ENCODE measurements around the gene COL24A1. TPM values are rescaled to one million over a fixed set of nuclear protein-coding genes. Genes with fewer than 3 reads are reported as not detected.

COL24A1 gene
- total RNA-seq, 4 donors from 2014 or later, result 1.2 to 4.7 (median 3.3) TPM

- H3K4me3 ChIP-seq, result no peak overlapping the region
- peaks cover 10% of the 10 kb centered on the region for H3K27me3 ChIP-seq
- TF ChIP-seq POLR2A (IDR thresholded peaks at IDR 0.05), result no peak
- TF ChIP-seq CTCF (IDR thresholded peaks at IDR 0.05), result no peak
- TF ChIP-seq EP300 (IDR thresholded peaks at IDR 0.05), result no peak
- TF ChIP-seq POLR2AphosphoS5 (IDR thresholded peaks at IDR 0.05), result no peak
- H3K27ac ChIP-seq, result no peak overlapping the region
- H3K36me3 ChIP-seq, result no peaks in the 10 kb centered on the region
- H3K9me3 ChIP-seq, result no peaks in the 10 kb centered on the region
- peaks cover 0 to 18% (median 12%) of the 10 kb centered on the region in 3 donors for H3K4me1 ChIP-seq
- no peak for ATAC-seq
These were observed 6.0 kb downstream of the COL24A1 start for GRCh38 chr1:86150553-86151055.

- H3K9me3 ChIP-seq, result no peaks in the 10 kb centered on the region
- 100% methylated on average over 1 of the region's 1 CpG for WGBS, 2 donors (ENCODE audit: low coverage in 1 of 2)
These were observed 7.0 kb downstream of the COL24A1 start for GRCh38 chr1:86149591-86149990.

GRCh38 chr1:86147755-86148154 lies 8.8 kb downstream of the COL24A1 start:
- Histone ChIP-seq H3K27ac (no peak overlapping the region), H3K4me1 (no peaks in the 10 kb centered on the region), H3K9me3 (no peaks in the 10 kb centered on the region), H3K27me3 (no peaks in the 10 kb centered on the region), H3K4me3 (no peak overlapping the region), H3K36me3 (no peaks in the 10 kb centered on the region)
- TF ChIP-seq POLR2A (IDR thresholded peaks at IDR 0.05) (no peak), POLR2AphosphoS5 (IDR thresholded peaks at IDR 0.05) (no peak), CTCF (IDR thresholded peaks at IDR 0.05) (no peak), EP300 (IDR thresholded peaks at IDR 0.05) (no peak)
- ATAC-seq, result no peak
- 86 to 90% methylated on average over 2 of the region's 2 CpGs for WGBS, 2 donors (ENCODE audit: low coverage in 1 of 2)

More at GRCh38 chr1:86149591-86149990, 7.0 kb downstream of the COL24A1 start:
- no peak for TF ChIP-seq POLR2AphosphoS5 (IDR thresholded peaks at IDR 0.05)
- no peak for TF ChIP-seq CTCF (IDR thresholded peaks at IDR 0.05)
- no peak for TF ChIP-seq POLR2A (IDR thresholded peaks at IDR 0.05)
- TF ChIP-seq EP300 (IDR thresholded peaks at IDR 0.05), result no peak
- ATAC-seq, result no peak
- no peaks in the 10 kb centered on the region for H3K36me3 ChIP-seq
- H3K27ac ChIP-seq, result no peak overlapping the region
- peaks cover 0 to 8% (median 2%) of the 10 kb centered on the region in 3 donors for H3K4me1 ChIP-seq
- peaks cover 2% of the 10 kb centered on the region for H3K27me3 ChIP-seq
- no peak overlapping the region for H3K4me3 ChIP-seq

GRCh38 chr1:86146566-86146965 lies 10.0 kb downstream of the COL24A1 start:
- H3K9me3 ChIP-seq, result no peaks in the 10 kb centered on the region

More at GRCh38 chr1:86146566-86146965, 10.0 kb downstream of the COL24A1 start:
- Histone ChIP-seq H3K36me3 (no peaks in the 10 kb centered on the region), H3K27me3 (no peaks in the 10 kb centered on the region), H3K27ac (no peak overlapping the region), H3K4me1 (no peaks in the 10 kb centered on the region), H3K4me3 (no peak overlapping the region)
- no peak for ATAC-seq
- WGBS, 2 donors (ENCODE audit: low coverage in 1 of 2), result 72 to 84% methylated on average over 2 of the region's 2 CpGs
- TF ChIP-seq CTCF (IDR thresholded peaks at IDR 0.05), result no peak
- no peak for TF ChIP-seq EP300 (IDR thresholded peaks at IDR 0.05)
- no peak for TF ChIP-seq POLR2AphosphoS5 (IDR thresholded peaks at IDR 0.05)
- TF ChIP-seq POLR2A (IDR thresholded peaks at IDR 0.05), result no peak
